DOHH2 (cell line): ENCODE data around the gene KIF19.

Experiments used
- H3F3A ChIP-seq: fragments of 200-600 bp; sonication (generic), shearing (Covaris generic); 2 replicates; pipeline ENCODE4 v1.6.0; 2016; ENCODE audit warnings: antibody characterized with exemption, mild to moderate bottlenecking; ENCODE audit not compliant: control insufficient read depth, insufficient read depth
- H3K27ac ChIP-seq: fragments of 200-600 bp; sonication (generic); 2 replicates; pipeline ENCODE4 v1.5.1; 2014; ENCODE audit warnings: low read depth, mild to moderate bottlenecking, low read length, moderate library complexity
- H3K27me3 ChIP-seq: fragments of 200-600 bp; sonication (generic); 2 replicates; pipeline ENCODE4 v1.6.1; 2014; ENCODE audit warnings: mild to moderate bottlenecking, low read length, mixed read lengths; ENCODE audit not compliant: control insufficient read depth
- H3K36me3 ChIP-seq: fragments of 200-600 bp; sonication (generic); 2 replicates; pipeline ENCODE4 v1.6.1; 2014; ENCODE audit warnings: mild to moderate bottlenecking, low read length, moderate library complexity, mixed read lengths; ENCODE audit not compliant: control insufficient read depth
- H3K4me1 ChIP-seq: fragments of 200-600 bp; sonication (generic); 2 replicates; pipeline ENCODE4 v1.6.1; 2014; ENCODE audit warnings: mild to moderate bottlenecking, low read length, mixed read lengths; ENCODE audit not compliant: control insufficient read depth
- H3K4me2 ChIP-seq: fragments of 200-600 bp; sonication (generic); 2 replicates; pipeline ENCODE4 v1.6.0; 2014; ENCODE audit warnings: mild to moderate bottlenecking, low read length, moderate library complexity
- H3K4me3 ChIP-seq: fragments of 200-600 bp; sonication (generic); 2 replicates; pipeline ENCODE4 v1.5.1; 2014; ENCODE audit warnings: mild to moderate bottlenecking, low read length, mixed read lengths
- H3K79me2 ChIP-seq: fragments of 200-600 bp; sonication (generic); 2 replicates; pipeline ENCODE4 v1.6.1; 2014; ENCODE audit warnings: mild to moderate bottlenecking, low read length, mixed read lengths; ENCODE audit not compliant: control insufficient read depth
- H3K9me2 ChIP-seq: fragments of 200-600 bp; sonication (generic); replicated peaks from 2 replicates; pipeline ENCODE4 v1.6.1; 2014; ENCODE audit warnings: mild to moderate bottlenecking, low read length, mixed read lengths; ENCODE audit not compliant: control insufficient read depth
- H3K9me3 ChIP-seq: fragments of 200-600 bp; sonication (generic); 2 replicates; pipeline ENCODE4 v1.6.1; 2014; ENCODE audit warnings: antibody characterized with exemption, low read length, mixed read lengths; ENCODE audit not compliant: control insufficient read depth, insufficient read depth
- H4K20me1 ChIP-seq: fragments of 200-600 bp; sonication (generic); 2 replicates; pipeline ENCODE4 v1.6.0; 2014; ENCODE audit warnings: low read depth, mild to moderate bottlenecking, antibody characterized with exemption, low read length, moderate library complexity; ENCODE audit not compliant: control insufficient read depth, insufficient read depth
- EZH2phosphoT487 ChIP-seq: fragments of 200-600 bp; sonication (generic); IDR thresholded peaks from 2 replicates; pipeline ENCODE4 v1.6.1; 2017; ENCODE audit warnings: borderline replicate concordance, mild to moderate bottlenecking, antibody characterized with exemption, low read length, moderate library complexity, mixed read lengths
- TF ChIP-seq, protein P1 (sequence below): fragments of 200-600 bp; sonication (generic); IDR thresholded peaks from one replicate; pipeline ENCODE4 v1.5.1; 2014; ENCODE audit warnings: antibody characterized with exemption, mild to moderate bottlenecking, low read depth, low read length; ENCODE audit not compliant: poor library complexity, severe bottlenecking

The KIF19 gene

DNA sequence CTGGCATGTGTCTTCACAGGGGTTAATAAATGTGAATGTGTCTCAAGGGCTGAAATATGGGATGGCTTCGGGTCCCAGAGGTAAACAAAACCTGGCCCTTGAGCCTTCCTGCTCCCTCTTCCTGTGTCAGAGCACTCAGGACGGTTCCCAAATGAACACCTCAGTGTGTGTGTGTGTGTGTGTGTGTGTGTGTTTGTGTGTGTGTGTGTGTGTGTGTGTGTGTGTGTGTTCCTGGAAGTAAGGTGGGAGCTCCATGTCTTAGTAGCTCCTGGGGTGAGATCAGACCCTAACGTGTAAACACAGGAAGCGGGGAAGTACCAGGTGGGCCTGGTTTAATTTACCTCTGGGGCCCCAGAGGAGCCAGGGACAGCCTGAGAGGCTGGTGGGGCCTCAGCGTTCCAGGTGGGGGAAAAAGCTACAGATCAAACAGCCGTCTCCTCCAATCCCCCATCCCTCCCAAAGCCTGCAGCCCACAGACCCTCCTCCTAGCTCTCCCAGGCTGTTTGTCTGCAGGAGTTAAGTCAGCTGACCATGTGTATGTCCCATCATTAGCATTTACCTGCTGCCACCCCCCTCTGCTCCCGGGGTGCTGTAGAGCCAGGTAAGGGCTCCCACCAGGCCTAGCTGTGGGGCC is 6.1 kb downstream of the KIF19 start:
- no peak overlapping the region for H3K4me3 ChIP-seq
- no peaks in the 10 kb centered on the region for H3F3A ChIP-seq
- H3K4me1 ChIP-seq = no peaks in the 10 kb centered on the region
- H3K9me3 ChIP-seq = no peaks in the 10 kb centered on the region
- no peaks in the 10 kb centered on the region for H3K36me3 ChIP-seq
- H3K79me2 ChIP-seq = no peaks in the 10 kb centered on the region
- H3K27ac ChIP-seq = no peak overlapping the region
- no peaks in the 10 kb centered on the region for H3K9me2 ChIP-seq
- H4K20me1 ChIP-seq = no peaks in the 10 kb centered on the region
- TF ChIP-seq, protein P1, sequence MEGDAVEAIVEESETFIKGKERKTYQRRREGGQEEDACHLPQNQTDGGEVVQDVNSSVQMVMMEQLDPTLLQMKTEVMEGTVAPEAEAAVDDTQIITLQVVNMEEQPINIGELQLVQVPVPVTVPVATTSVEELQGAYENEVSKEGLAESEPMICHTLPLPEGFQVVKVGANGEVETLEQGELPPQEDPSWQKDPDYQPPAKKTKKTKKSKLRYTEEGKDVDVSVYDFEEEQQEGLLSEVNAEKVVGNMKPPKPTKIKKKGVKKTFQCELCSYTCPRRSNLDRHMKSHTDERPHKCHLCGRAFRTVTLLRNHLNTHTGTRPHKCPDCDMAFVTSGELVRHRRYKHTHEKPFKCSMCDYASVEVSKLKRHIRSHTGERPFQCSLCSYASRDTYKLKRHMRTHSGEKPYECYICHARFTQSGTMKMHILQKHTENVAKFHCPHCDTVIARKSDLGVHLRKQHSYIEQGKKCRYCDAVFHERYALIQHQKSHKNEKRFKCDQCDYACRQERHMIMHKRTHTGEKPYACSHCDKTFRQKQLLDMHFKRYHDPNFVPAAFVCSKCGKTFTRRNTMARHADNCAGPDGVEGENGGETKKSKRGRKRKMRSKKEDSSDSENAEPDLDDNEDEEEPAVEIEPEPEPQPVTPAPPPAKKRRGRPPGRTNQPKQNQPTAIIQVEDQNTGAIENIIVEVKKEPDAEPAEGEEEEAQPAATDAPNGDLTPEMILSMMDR = no peak
- TF ChIP-seq EZH2phosphoT487 = no peak
- H3K4me2 ChIP-seq = no peak overlapping the region
- no peaks in the 10 kb centered on the region for H3K27me3 ChIP-seq

DNA sequence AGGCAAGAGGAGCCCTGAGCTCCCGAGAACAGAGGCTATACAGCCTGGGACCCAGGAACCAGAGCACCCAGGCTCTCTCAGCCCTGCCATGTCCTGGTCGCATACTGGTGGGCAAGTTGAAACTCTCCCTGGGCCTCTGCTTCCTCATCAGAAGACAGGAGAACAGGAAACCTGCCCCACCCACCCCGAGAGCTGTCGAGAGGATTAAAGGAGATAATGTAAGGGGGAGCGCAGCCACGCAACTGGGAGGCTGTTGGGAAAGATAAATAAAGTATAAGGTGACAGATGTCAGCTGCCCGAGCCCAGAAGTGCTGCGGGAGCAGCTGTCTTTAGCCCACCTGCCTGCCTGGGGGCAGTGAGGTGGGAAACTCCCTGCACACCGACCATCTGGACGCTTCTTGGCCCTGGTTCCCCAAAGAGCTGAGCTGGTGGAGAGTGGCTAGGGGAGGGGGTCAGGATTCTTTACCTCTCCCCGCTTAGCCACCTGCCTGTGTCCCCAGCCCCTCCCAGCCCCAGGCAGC is 6.8 kb downstream of the KIF19 start:
- H3K9me2 ChIP-seq = no peaks in the 10 kb centered on the region
- no peaks in the 10 kb centered on the region for H4K20me1 ChIP-seq
- H3K4me2 ChIP-seq = no peak overlapping the region
- no peaks in the 10 kb centered on the region for H3F3A ChIP-seq
- H3K4me1 ChIP-seq = no peaks in the 10 kb centered on the region
- no peak overlapping the region for H3K27ac ChIP-seq
- no peak overlapping the region for H3K4me3 ChIP-seq
- no peaks in the 10 kb centered on the region for H3K79me2 ChIP-seq
- H3K36me3 ChIP-seq = no peaks in the 10 kb centered on the region
- H3K9me3 ChIP-seq = no peaks in the 10 kb centered on the region
- no peak for TF ChIP-seq EZH2phosphoT487
- TF ChIP-seq, protein P1 = no peak
- no peaks in the 10 kb centered on the region for H3K27me3 ChIP-seq

DNA sequence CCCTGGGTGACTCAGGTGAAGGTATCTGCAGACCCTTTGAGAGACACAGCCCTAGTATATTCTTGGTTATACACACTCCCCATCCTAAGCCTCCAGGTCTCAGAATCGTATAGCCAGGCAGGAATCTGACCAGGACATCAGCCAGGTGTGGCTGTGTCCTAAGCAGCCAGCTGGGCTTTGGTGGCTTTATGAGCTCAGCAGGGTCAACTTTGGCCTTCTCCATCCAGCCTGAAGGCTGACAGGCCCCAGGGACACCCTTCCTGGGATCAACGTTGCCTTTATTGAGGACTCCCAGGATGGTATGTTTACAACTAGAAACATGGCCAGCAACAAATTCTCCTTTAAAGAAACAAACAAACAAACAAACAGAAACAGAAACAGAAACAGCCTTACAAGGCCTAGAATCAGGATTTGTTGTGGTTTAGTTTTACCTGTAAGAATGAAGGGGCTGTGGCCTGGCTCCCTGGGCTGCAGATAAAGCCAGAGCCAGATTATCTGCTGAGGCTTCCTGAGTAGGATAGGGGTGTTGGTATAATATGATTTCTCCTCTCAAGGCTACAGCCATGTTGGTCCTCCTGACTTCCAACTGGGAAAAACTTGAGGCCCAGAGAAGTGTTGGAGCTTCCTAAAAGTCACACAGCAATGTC is 8.5 kb downstream of the KIF19 start:
- Histone ChIP-seq H3K27me3 (no peaks in the 10 kb centered on the region), H3K9me2 (no peaks in the 10 kb centered on the region)

More for the DNA sequence above, 8.5 kb downstream of the KIF19 start:
- Histone ChIP-seq H4K20me1 (no peaks in the 10 kb centered on the region), H3F3A (no peaks in the 10 kb centered on the region), H3K27ac (no peak overlapping the region), H3K4me2 (no peak overlapping the region), H3K9me3 (no peaks in the 10 kb centered on the region), H3K4me3 (no peak overlapping the region), H3K36me3 (no peaks in the 10 kb centered on the region), H3K79me2 (no peaks in the 10 kb centered on the region), H3K4me1 (no peaks in the 10 kb centered on the region)
- TF ChIP-seq, protein P1 = no peak
- no peak for TF ChIP-seq EZH2phosphoT487
